A204.1 (cell line): ENCODE data around the gene CCNY.

Experiments
- FAIRE-seq: peaks from 2 replicates; lab custom pipeline; 2012; peaks lifted over from hg19 to GRCh38; lab: Jason Lieb, UNC

Gene CCNY

GRCh38 chr10:35567951-35568350 lies 231.6 kb downstream of the CCNY start:
- FAIRE-seq: no peak

- FAIRE-seq: no peak
Observed at GRCh38 chr10:35568483-35569015, 232.2 kb downstream of the CCNY start.

- no peak for FAIRE-seq
Observed at GRCh38 chr10:35569111-35569707, 232.9 kb downstream of the CCNY start.

GRCh38 chr10:35569836-35570235 lies 233.5 kb downstream of the CCNY start:
- FAIRE-seq: no peak

GRCh38 chr10:35570397-35570796 lies 234.1 kb downstream of the CCNY start:
- FAIRE-seq: no peak

DNA sequence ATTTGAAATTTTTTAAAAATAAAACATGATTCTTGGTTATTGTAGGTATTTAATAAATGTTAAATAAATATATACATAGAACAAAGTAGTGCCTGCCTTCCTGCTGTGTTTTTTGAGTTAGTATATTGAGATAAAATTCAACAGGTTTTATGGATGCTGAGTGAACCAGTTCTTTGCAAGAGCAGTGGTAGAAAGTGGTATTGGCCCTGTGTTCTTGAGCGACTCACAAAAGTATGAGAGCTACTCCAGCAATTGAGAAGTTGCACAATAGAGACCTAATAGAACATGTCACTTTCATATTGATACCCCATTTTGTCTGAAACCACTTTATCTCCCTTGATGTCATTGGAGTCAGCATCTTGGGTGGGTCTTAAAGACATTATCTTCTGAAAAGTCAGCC lies 236.3 kb downstream of the CCNY start:
- FAIRE-seq: no peak

DNA sequence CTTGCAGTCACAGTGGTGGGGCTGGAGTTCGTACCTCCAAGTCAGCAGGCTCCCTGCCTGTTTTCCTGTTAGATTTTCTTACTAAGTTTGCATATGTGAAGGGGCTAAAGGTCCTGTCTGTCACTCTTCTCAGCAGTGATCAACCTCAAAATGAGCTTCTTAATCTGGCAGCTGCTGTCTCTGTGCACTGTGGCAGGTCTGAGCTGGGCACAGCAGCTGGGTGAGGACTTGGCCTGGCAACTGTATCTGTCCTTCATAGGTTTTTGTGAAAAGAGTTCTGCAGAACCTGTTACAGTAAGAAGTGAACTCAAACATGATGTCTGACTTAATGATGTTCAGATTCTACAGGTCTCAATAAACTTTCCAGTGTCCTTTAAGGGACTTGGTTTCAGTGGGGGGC lies 237.5 kb downstream of the CCNY start:
- FAIRE-seq: no peak

GRCh38 chr10:35574924-35575352 lies 238.6 kb downstream of the CCNY start:
- no peak for FAIRE-seq

GRCh38 chr10:35575640-35576039 lies 239.3 kb downstream of the CCNY start:
- no peak for FAIRE-seq

DNA sequence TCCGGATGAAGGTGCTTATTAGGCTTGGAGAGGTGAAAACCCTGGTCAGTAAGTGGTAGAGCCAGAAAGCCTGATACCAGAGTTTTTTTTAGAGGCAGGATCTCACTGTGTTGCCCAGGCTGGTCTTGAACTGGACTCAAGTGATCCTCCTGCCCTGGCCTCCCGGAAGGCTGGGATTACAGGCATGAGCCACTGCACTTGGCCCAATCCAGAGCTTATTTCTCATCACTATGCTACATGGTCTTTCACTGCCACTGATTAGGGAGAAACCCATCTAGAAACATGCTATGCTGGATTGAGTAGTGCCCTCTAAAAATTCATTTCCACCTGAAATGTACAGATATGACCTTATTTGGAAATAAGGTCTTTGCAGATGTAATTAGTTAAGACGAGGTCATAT lies 240.4 kb downstream of the CCNY start:
- no peak for FAIRE-seq

DNA sequence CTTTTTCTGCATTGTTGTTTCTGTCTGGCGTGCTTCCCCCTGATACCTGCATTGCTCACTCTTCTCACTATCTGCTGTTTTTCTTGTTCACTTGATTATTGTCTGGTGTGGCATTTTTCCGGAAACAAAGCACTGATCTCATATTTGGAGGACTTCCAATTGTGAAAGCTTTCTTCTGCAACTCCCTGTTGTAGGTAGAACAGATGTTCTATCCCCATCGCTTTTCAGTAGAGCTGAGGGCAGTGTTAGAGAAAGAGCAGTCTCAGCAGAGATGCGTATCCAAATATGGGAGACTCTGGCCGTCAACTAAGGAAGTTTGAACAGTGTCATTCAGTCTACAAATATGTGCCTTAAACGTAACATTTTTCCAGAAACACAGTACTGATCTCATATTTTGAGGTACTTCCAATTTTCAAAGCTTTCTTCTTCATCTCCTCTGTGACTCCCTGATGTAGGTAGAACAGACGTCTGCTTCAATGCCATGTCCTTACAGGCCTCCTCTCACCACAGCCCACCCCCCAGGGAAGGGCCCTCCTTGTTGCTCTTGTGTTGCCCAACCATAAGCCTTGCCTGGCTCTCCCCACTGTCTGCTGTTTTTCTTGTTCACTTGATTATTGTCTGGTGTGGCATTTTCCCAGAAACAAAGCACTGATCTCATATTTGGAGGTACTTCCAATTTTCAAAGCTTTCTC lies 241.8 kb downstream of the CCNY start:
- FAIRE-seq: no peak

- FAIRE-seq: no peak
Observed at GRCh38 chr10:35578618-35578956, 242.3 kb downstream of the CCNY start.

GRCh38 chr10:35579116-35579515 lies 242.8 kb downstream of the CCNY start:
- FAIRE-seq: no peak

DNA sequence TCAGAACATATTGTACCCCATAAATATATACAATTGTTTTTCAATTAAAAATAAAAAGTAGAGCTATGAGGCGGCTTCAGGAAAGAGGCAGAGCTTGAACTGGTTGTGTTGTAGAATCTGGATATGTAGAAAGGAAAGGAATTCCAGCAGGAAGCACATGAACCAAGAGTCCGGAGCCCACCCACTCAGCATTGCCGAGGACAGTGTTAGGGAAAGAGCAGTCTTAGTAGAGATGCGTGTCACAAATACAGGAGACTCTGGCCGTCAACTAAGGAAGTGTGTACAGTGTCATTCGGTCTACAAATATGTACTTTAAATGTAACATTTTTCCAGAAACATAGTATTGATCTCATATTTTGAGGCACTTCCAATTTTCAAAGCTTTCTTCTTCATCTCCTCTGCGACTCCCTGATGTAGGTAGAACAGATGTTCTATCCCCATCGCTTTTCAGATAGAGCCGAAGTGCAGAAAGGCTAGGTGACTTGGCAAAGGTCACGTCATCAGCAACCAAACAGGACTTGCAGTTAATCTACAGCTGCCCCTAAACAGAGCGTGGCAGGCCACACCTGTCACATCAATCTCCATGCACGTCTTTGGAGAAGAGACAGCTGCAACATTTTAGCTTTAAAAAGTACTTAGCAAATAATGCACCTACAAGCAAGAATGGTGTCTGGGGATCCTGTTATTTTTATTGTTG lies 243.6 kb downstream of the CCNY start:
- no peak for FAIRE-seq

GRCh38 chr10:35580423-35580770 lies 244.1 kb downstream of the CCNY start:
- no peak for FAIRE-seq

DNA sequence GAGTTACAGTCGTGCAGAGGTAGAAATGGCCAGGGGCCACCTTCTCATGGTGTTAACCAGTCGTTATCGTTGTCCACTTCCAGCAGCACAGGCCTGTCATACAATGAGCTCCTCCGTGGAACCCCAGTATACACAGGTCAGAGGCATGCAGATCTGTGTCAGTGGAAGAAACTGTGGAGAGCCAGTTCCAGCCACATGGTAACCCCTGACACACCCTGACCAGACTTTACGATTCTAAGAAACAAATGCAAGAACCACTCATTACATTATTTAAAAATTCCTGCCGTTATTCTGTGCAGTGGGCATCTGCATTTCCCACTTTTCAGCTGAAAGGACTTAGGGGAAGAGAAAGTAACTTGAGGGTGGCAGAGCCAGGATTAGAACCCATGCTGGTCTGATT lies 245.3 kb downstream of the CCNY start:
- FAIRE-seq: no peak

DNA sequence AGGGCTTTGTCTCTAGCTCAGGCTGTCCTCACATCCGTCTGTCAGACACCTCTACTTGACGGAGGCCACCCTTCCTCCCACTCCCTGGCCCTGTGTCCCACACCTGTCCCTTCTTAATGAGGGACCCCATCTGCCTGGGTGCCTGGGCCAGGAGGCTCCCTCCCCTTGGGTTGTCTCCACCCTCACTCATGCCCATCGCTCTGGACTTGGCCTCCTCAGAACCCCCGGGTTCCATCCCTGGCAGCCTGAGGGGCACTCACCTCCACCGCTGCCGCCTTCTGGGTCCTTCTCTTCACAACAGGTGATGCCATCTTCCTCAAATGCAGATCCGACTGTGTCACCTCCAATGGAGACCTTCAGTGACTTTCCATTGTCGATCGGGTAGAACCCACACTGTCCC lies 248.6 kb downstream of the CCNY start:
- no peak for FAIRE-seq

DNA sequence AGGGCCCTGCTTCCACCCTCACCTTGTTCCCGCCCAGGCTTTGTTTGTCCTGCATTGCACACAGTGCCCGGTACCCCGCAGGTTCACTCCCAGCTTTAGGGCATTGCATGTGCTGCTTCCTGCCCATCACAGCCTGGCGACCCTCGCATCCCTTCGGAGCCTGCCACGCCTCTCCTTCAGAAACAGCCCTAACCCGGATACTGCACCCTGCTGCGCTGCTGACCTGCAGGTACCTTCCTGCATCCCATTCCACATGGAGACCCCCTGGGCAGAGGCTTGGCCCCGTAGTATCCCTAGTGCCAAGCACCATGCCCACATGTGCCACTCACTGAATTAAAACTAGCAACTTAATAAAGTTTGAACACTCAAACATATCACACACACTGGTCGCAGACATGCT lies 249.0 kb downstream of the CCNY start:
- no peak for FAIRE-seq

DNA sequence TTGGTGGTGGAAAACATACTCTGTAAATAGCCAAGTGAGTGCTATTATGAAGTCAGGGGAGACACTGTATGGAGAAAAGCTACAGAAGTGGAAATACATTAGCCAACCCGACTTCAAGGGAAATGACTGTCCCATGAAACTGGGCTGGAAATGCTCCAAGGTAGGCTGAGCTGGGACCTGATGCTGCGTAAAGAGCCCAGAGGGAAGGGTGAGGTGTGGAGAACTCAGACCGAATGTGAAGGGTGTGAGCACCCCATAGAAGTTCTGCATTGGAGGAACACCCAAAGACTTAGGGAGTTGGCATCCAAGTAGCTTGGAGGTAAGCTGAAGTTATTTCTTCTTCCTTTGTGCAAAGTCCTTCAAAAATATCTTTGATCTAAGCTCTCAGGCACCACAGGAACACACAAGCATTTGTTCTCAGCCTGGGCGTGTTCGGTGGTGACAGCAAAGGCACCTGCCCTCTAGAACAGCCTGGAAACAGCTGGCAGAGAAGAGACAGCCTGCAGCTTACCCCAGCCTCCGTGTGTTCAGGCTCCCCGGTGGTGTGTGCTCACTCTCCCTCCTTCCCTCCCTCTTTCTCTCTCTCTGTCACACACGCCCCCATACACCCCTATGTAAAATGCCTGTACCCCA lies 249.7 kb downstream of the CCNY start:
- no peak for FAIRE-seq

- no peak for FAIRE-seq
Observed at GRCh38 chr10:35588836-35589235, 252.5 kb downstream of the CCNY start.

- no peak for FAIRE-seq
Observed at GRCh38 chr10:35592441-35592840, 256.1 kb downstream of the CCNY start.

GRCh38 chr10:35594115-35595079 lies 258.1 kb downstream of the CCNY start:
- FAIRE-seq: no peak
